EH (cell line): ENCODE results near the gene GAN.
A peak's percentile ranks its signal among the peaks of the same experiment; 100 is the strongest.
"Not testable (repeated sequence)": the region's sequence is repeated elsewhere in the genome, so short reads cannot be mapped to it uniquely, and the experiment has no call there.

Source experiments
- DNase-seq: peaks from one replicate; pipeline ENCODE4 v3.0.0-alpha.2; 2015; ENCODE audit warnings: low read depth

Gene GAN

DNA sequence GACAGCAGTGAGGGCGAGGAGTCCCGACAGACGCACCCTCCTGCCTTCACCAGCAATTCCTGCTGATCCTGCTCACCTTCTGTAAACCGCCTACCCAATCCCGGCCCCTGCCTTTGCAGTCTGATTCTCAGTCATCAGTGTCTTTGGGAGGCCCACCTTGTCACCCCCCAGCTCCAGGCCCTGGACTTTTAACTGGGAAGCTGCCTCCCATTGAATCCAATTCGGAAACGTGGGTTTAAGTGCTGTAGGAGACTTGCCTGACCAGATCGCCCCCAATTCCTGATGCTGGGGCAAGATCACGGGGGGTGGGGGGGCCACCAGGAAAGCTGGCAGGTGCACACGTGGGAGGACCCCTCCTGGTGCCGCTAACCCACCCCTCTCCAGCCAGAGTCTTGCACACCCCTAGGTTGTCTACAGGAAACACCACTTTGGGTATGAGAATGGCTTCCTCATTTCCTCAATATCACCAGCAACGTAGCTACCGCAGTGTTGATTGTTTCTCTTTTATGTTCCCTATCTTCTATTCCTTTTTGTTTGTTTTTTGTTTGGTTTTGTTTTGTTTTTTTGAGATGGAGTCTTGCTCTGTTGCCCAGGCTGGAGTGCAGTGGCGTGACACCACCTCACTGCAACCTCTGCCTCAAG is 83.2 kb downstream of the GAN start:
- no peak for DNase-seq

DNA sequence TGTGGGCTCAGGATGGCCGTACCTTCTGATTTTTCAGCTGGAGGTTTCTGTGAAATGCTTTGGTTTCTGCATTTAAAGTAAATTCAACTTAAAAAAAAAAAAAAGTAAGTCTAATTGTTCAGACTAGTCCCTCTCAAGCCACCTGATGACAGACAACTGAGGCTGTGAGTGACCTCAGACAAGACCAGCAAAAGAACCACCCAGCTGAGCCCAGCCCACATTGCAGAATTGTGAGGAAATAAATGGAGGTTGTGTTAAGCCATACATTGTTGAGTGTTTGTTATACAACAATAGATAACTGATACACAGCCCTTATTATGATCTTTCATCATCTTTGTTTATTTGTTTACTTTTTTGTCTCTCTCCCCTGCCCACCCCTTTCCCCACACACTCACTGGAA is 85.1 kb downstream of the GAN start:
- DNase-seq = no peak

- DNase-seq = peak; percentile 89
Observed at GRCh38 chr16:81401035-81401950, 86.5 kb downstream of the GAN start.

GRCh38 chr16:81403208-81403600 is 88.4 kb downstream of the GAN start:
- DNase-seq = no peak

- peak; percentile 78 for DNase-seq
Observed at GRCh38 chr16:81403601-81404391, 89.0 kb downstream of the GAN start.

DNA sequence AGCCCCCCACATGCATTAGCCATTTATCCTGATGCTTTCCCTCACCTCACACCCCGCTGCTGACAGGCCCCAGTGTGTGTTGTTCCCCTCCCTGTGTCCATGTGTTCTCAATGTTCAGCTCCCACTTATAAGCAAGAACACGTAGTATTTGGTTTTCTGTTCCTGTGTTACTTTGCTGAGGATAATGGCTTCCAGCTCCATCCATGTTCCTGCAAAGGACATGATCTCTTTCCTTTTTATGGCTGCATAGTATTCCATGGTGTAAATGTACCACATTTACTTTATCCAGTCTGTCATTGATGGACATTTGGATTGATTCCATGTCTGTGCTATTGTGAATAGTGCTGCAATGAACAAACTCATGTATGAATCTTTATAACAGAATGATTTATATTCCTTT is 90.2 kb downstream of the GAN start:
- not testable (repeated sequence) for DNase-seq

DNA sequence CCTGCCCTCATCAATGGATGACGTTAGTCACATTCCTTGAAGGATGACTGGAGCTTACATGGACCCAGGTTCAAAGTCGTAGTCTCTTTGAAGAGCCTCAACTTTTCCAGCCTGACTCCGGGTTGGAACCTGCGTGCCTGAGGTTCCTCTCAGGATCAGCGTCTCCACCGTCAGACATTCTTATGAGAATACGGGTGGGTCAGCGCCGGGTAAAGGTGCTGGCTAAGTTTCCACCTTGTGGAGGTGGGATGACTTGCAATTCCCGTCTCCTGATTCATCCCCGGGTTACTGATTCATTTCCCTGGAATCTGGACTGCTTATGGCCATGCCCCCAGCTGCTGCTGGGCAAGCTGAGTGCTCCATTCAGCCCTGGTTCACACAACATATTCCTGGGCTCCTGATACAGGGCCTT is 90.9 kb downstream of the GAN start:
- peak; percentile 86 for DNase-seq

GRCh38 chr16:81408409-81408950 is 93.7 kb downstream of the GAN start:
- DNase-seq = no peak

DNA sequence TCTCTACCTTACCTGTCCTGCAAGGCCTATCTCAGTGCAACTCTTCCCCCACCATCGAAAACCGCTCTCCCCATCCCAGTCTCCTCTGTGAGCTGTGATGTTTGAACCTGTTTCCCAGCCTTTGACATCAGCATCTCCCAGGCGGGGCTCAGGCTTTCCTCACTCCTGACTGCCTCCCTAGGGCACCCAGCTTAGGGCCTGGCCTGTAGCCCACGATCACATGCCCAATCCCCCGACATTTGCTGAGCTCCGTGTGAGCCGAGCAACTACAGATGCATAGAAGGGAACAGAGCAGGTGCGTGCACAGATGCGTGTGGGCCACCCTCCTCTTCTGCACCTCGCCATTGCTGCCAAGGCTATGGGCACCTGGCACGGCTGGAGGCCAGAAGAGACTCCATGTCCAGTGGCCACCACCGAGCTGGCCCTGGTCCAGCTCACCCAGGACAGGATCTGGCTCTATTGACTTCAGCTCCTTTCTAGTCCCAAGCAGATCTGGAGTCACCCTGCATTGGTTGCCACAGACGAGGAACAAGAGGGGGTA is 94.3 kb downstream of the GAN start:
- DNase-seq = no peak

GRCh38 chr16:81410643-81411293 is 96.0 kb downstream of the GAN start:
- peak; percentile 16 for DNase-seq

DNA sequence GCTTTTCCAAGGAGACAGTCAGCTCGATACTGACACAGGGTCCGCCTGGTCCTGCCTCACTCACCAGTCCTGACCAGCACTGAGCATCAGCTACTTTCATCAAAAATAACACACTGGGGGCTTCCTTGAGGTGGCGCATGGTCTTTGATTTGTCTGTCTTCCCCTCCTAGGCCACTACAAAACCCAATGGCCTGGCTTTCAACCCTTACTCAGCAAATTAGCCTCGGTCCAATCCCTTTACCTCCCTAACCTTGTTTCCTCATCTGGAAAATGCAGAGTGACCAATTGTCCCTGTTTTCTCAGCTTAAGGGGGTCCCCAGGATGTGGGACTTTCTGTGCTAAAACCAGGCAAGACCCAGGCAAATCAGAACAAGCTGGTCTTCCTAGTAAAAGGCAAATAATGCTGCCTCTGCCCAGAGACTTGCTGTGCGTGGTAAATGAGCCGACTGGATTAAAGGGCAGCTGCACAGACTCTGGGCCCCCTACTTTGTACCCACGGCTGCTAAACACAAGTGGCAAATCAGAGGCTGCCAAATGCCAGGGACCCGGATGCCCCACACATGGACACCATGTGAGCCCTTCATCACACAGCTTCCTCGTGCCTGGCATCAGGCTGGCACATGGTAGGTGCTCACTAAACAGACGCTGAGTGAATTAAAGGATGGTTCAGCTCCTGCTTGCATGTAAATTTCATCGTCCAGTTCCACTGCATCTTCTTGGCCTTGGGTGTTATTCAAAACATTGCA is 98.7 kb downstream of the GAN start:
- no peak for DNase-seq

- DNase-seq = no peak
Observed at GRCh38 chr16:81415751-81416150, 101.0 kb downstream of the GAN start.

DNA sequence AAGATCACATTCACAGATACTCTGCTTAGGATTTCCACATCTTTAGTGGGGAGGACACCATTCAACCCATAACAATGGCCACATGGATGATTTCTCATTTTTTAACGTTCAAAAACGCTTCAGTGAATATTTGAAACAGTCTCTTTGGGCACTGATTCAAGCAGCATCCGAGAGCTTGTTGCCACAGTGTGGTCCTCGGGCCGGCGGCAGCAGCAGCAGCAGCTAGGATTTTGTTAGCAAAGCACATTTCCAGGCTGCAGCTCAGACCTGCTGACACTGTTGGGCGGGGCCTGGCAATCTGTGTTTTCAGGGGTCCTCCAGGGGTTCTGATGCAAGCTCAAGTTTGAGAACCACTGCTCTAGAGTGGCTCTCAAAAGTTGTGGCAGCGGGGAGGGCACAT is 102.0 kb downstream of the GAN start:
- DNase-seq = no peak

DNA sequence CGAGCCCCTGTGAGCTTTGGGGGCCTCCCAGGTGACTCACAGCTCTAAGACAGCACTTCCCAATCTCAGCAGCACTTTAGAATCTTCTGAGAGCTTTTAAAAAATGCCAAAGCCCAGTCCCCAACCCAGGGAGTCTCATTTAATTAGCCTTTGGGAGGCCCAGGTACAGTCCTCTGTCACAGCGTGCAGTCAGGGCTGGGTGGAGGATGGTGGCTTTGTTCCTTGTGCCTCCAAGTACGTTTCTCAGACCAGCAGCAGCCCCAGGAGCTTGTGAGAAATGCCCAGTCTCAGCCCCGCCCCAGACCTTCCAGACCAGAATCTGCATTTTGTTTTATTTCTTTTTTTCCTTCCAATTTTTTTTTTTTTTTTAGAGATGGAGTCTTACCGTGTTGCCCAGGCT is 102.4 kb downstream of the GAN start:
- DNase-seq = no peak

GRCh38 chr16:81419806-81420205 is 105.0 kb downstream of the GAN start:
- no peak for DNase-seq

GRCh38 chr16:81421126-81421525 is 106.4 kb downstream of the GAN start:
- no peak for DNase-seq

- no peak for DNase-seq
Observed at GRCh38 chr16:81421536-81421935, 106.8 kb downstream of the GAN start.

GRCh38 chr16:81422153-81422552 is 107.4 kb downstream of the GAN start:
- not testable (repeated sequence) for DNase-seq

DNA sequence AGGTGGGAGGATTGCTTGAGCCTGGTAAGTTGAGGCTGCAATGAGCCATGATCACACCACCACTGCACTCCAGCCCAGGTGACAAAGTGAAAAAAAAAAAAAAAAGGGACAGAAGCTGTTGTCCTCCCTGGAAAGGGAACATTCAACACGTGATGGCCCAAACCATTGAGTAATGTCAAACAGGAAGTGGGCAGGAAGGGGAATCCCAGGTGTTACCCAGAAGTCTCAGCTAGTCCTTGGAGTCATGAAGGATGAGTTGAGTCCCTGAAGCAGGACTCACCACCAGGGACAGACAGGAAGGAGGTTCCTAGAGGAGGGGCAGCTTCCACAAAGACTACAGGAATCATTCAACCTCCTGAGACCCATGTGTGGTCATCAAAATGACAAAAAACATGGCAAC is 110.0 kb downstream of the GAN start:
- peak; percentile 22 for DNase-seq

- DNase-seq = no peak
Observed at GRCh38 chr16:81427219-81427618, 112.5 kb downstream of the GAN start.

DNA sequence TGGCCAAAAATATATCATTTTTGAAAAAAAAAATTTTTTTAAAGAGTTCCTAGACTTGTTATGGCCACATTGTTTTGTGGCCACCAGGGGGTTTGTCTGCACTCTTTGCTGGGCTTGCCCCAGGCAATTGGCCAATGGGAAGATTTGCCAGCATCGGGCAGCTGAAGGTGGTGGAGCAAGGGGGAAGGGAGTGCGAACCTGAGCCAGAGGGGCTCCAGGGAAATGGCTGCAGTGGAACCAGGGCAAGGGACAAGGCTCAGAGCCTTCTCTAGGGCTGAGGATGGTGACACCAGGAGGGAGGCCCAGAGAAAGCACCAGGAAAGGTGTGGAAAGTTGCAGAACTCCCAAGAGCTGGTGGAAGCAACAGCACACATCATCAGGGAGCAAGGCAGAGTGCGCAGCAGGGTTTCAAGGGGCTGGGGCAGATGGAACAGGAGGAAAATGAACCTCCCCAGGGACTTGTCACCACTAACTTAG is 114.3 kb downstream of the GAN start:
- DNase-seq = peak; percentile 65
